Heart right ventricle (tissue), 16 donors: ENCODE results near the gene PTPRE. TPM values are rescaled to one million over a fixed set of nuclear protein-coding genes. Genes with fewer than 3 reads are reported as not detected.

ENCODE experiments used
- ATAC-seq, 8 donors: fragments of 200-7000 bp; cut with Tn5 transposase; one replicate each; pipeline ENCODE4 v1.9.1; 2020; ENCODE audit warnings: mild to moderate bottlenecking in 8 of 8, moderate library complexity in 8 of 8, moderate number of reproducible peaks in 1 of 8
- DNase-seq, 2 donors: peaks; one replicate each; pipeline ENCODE4 v3.0.0-alpha.2; 2020
- H3K27ac ChIP-seq, 10 donors: fragments of 200-600 bp; sonication (generic) in 2 of 10; one replicate each; pipeline versions ENCODE4 v1.5.0 to v1.8.0; 2020 to 2022; ENCODE audit warnings: mild to moderate bottlenecking in 3 of 10
- H3K27me3 ChIP-seq, 7 donors: fragments of 200-600 bp; one replicate each; pipeline ENCODE4 v1.8.0; 2021 to 2022; ENCODE audit warnings: mild to moderate bottlenecking in 2 of 7
- H3K36me3 ChIP-seq, 9 donors: fragments of 200-600 bp; sonication (generic) in 1 of 9; one replicate each; pipeline versions ENCODE4 v1.5.0 to v1.8.0; 2020 to 2022; ENCODE audit warnings: mild to moderate bottlenecking in 2 of 9
- H3K4me1 ChIP-seq, 9 donors: fragments of 200-600 bp; sonication (generic) in 1 of 9; one replicate each; pipeline versions ENCODE4 v1.5.0 to v1.8.0; 2020 to 2022; ENCODE audit warnings: mild to moderate bottlenecking in 4 of 9
- H3K4me3 ChIP-seq, 10 donors: fragments of 200-600 bp; sonication (generic) in 2 of 10; one replicate each; pipeline versions ENCODE4 v1.5.0 to v1.8.0; 2020 to 2022; ENCODE audit warnings: mild to moderate bottlenecking in 7 of 10, moderate library complexity in 2 of 10
- H3K9me3 ChIP-seq, 11 donors: fragments of 200-600 bp in 10 of 11; sonication (generic) in 2 of 11; one replicate each; pipeline versions ENCODE4 v1.5.0 to v1.8.0; 2013 to 2022; ENCODE audit warnings: mild to moderate bottlenecking in 2 of 11, control low read depth in 1 of 11, moderate library complexity in 1 of 11
- CTCF ChIP-seq, 9 donors: fragments of 200-600 bp; sonication (generic) in 2 of 9; IDR thresholded peaks; one replicate each; pipeline versions ENCODE4 v1.5.0 to v1.8.0; 2021 to 2022; ENCODE audit warnings: antibody characterized with exemption in 9 of 9, mild to moderate bottlenecking in 5 of 9, moderate library complexity in 1 of 9
- WGBS, 2 donors: extraction: QIAGEN DNeasy Blood & Tissue Kit; methylation state at CpG; one replicate each; pipeline ENCODE4 v1.1.7; 2013; ENCODE audit warnings: inconsistent platforms in 1 of 2; 5-methylcytosine and 5-hydroxymethylcytosine counted together
- intact Hi-C, 10 donors: fragments of 100-400 bp; cut with DNase I; formaldehyde crosslinking; loops; one replicate each; pipeline versions ENCODE4 v1.11.1 to v1.14.2; 2022
- polyA plus RNA-seq, 2 donors: library from polyadenylated mRNA; stranded (reverse); fragments of 200-250 nt; gene quantifications; one replicate each; pipeline ENCODE4 v1.2.3, GENCODE V29; 2013
- total RNA-seq, 10 donors: library from RNA; stranded (reverse); fragmentation: NEBNext Ultra II Directional in 3 of 10; extraction: Animal tissue kit (Norgen Biotek cat#: 25700) in 3 of 10; gene quantifications; one replicate each; pipeline versions ENCODE4 v1.2.1 to v1.2.4, GENCODE V29; 2021 to 2023
- donor health status: Arrhythmogenic right ventricular cardiomyopathy.
- donor health status: ischemic (EF 13 %, LVEDD 7.1; RV severe dilation, severe dysfunction).
- donor health status: healthy with polysubstance abuse.
- donor health status: DM: no; HTN: yes; CAD: no.
- donor health status: DM: no; HTN: no; CAD: no.
- donor health status: ischemic (EF 25% LVEDD 6.9; RV normal size, moderate dysfunction).
- donor health status: ischemic (EF 25% LVEDD 5.7; RV mildly dilated, moderate dysfunction).
- donor health status: healthy.
- donor health status: DM: yes; HTN: yes; CAD: no.
- donor health status: Ischemic cardiomyopathy.
- donor health status: ischemic (EF 35%, LVEDD 5.7; RV mildly dilated, moderate dysfunction).
- donor health status: nonischemic (EF 11% LVEDD 7.7; RV severe dilation, severe dysfunction).
- donor health status: DM: yes; HTN: yes; CAD: no.
- donor health status: PGD.
- donor health status: ischemic (EF 29% LVEDD 5.4; RV normal size, mild dysfunction).
- donor health status: nonischemic (EF 23%, LVEDD 6.1; RV moderate dilation, normal function).

The PTPRE gene
- total and polyA plus RNA-seq, 12 donors, result 6.1 to 42.8 (median 22.1) TPM

- H3K27me3 ChIP-seq, result peaks cover 0 to 67% (median 40%) of the 10 kb centered on the region in 7 donors
- no peak for ATAC-seq
- TF ChIP-seq CTCF (IDR thresholded peaks at IDR 0.05), result no peak
- no peaks in the 10 kb centered on the region for H3K9me3 ChIP-seq
- peaks cover 6 to 31% (median 17%) of the 10 kb centered on the region in 9 donors for H3K4me1 ChIP-seq
- no peak for DNase-seq
- intact Hi-C loops, result loop anchor here in 1 of 10 donors (5.0 kb wide), 1 partner anchor 1047 kb away; no protein-coding TSS in a partner anchor
- H3K4me3 ChIP-seq, result no peak overlapping the region
- H3K27ac ChIP-seq, result no peak overlapping the region
- H3K36me3 ChIP-seq, result peaks cover 0 to 21% (median 0%) of the 10 kb centered on the region in 9 donors
Measured at GRCh38 chr10:128123846-128124245, 216.9 kb downstream of the PTPRE start.

- intact Hi-C loops, result loop anchor here in 1 of 10 donors (5.0 kb wide), 1 partner anchor 1048 kb away; no protein-coding TSS in a partner anchor
- Histone ChIP-seq H3K27me3 (peaks cover 0 to 59% (median 40%) of the 10 kb centered on the region in 7 donors), H3K27ac (no peak overlapping the region), H3K4me3 (peak overlapping the region in 3 of 10 donors; percentile 61 to 83 (median 78)), H3K9me3 (no peaks in the 10 kb centered on the region), H3K4me1 (peaks cover 6 to 31% (median 17%) of the 10 kb centered on the region in 9 donors), H3K36me3 (peaks cover 0 to 16% (median 0%) of the 10 kb centered on the region in 9 donors)
- 36 to 37% methylated on average over 11 of the region's 11 CpGs for WGBS, 2 donors
- no peak for DNase-seq
- TF ChIP-seq CTCF (IDR thresholded peaks at IDR 0.05), result no peak
- ATAC-seq, result no peak
Measured at GRCh38 chr10:128124813-128125403, 218.0 kb downstream of the PTPRE start.

- H3K27ac ChIP-seq, result peak overlapping the region in 1 of 10 donors; percentile 68
- H3K36me3 ChIP-seq, result peaks cover 0 to 16% (median 0%) of the 10 kb centered on the region in 9 donors
- TF ChIP-seq CTCF (IDR thresholded peaks at IDR 0.05), result no peak
- H3K4me1 ChIP-seq, result peaks cover 6 to 31% (median 17%) of the 10 kb centered on the region in 9 donors
- no peaks in the 10 kb centered on the region for H3K9me3 ChIP-seq
- peak in 1 of 8 donors; percentile 44 for ATAC-seq
- WGBS, 2 donors, result 2 to 3% methylated on average over 33 of the region's 33 CpGs
- DNase-seq, result no peak
- H3K27me3 ChIP-seq, result peaks cover 0 to 53% (median 40%) of the 10 kb centered on the region in 7 donors
- peak overlapping the region; percentile 26 to 83 (median 65) for H3K4me3 ChIP-seq
- intact Hi-C loops, result no loop called here
Measured at GRCh38 chr10:128125416-128125943, 218.6 kb downstream of the PTPRE start.

GRCh38 chr10:128125944-128126764, 219.3 kb downstream of the PTPRE start, which contains the start of gene MKI67:
MKI67 (minus strand) TSS chr10:128126423; CDS start chr10:128125667, 756 bp downstream.
- H3K27ac ChIP-seq, result peak within 1 kb of the TSS in 1 of 10 donors; percentile 68
- DNase-seq (peak; percentile 79 to 86), ATAC-seq (peak; percentile 91 to 96 (median 95))
- no peak for TF ChIP-seq CTCF (IDR thresholded peaks at IDR 0.05)
- H3K27me3 ChIP-seq, result peaks cover 0 to 47% (median 37%) of the 10 kb centered on the region in 7 donors
- 0% methylated on average over 91 to 95 of the region's 95 CpGs for WGBS, 2 donors
- intact Hi-C loops, result no loop called here
- no peaks in the 10 kb centered on the region for H3K9me3 ChIP-seq
- H3K36me3 ChIP-seq, result peaks cover 0 to 11% (median 0%) of the 10 kb centered on the region in 9 donors
- H3K4me3 ChIP-seq, result peak within 1 kb of the TSS; percentile 26 to 83 (median 65)
- H3K4me1 ChIP-seq, result peaks cover 6 to 31% (median 17%) of the 10 kb centered on the region in 9 donors
